Measurements from ENCODE around the gene SBNO2. TPM values are rescaled to one million over a fixed set of nuclear protein-coding genes. Genes with fewer than 3 reads are reported as not detected.

Gene SBNO2
- total RNA-seq, 6 experiments from 2014 or later = 21.5 to 54.4 (median 25.5) TPM

DNA sequence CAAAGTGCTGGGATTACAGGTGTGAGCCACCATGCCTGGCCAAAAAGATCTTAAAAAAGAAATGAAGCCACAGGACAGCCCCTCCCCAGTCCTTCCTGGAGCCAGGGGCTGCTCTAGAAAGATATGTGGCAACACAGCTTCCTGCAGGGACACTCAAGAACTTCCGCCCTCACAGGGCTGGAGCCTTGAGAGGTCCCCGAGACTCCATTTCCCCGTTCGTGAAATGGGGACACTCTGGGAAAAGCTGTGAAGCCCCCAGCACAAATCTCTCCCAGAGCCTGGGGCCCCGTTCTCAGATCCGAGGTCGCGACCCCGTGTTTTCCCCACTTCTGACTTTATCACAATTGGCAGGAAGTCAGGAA lies 72.8 kb downstream of the SBNO2 start:
- peaks cover 0 to 3% (median 2%) of the 10 kb centered on the region in 4 donors for H3K36me3 ChIP-seq

DNA sequence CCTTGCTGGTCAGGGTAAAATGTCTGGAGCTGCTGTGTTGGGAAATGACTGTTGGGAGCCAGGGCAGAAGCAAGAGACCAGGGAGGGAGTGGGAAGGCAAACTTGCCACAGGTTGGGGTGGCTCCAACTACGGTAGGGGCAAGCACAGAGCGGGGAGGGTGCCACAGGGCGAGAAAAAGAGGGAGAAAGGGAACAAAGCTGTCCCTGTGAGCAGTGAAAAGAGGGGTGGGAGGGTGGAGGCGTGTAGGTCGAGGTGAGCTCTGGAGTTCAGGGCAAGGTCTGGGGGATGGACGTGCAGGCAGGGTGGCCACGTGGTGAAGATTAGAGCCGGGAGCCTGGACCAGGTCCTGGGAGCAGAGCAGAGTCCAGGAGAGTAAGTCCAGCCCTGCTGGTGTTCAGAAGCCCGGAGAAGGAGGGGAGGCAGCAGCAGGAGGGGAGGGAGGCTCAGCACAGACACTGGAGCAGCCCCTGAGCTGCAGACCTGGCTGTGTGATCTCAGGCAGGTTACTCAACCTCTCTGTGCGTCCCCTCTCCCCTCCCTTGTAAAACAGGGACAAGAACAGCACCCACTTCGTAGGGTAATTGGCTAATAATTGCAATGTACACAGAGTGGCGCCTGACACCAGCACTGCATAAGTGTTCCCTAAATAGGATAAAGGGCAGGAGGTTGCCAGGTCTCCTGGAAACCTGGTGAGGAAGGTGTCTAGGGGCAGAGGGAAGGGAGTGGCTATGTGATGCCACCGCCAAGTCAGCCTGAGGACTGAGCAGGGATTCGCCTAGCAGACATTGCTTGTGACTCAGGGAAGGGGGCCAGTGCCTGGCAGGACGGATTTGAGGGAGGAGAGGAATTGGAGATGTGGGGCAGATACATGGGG lies 75.7 kb downstream of the SBNO2 start:
- TF ChIP-seq, protein P1, sequence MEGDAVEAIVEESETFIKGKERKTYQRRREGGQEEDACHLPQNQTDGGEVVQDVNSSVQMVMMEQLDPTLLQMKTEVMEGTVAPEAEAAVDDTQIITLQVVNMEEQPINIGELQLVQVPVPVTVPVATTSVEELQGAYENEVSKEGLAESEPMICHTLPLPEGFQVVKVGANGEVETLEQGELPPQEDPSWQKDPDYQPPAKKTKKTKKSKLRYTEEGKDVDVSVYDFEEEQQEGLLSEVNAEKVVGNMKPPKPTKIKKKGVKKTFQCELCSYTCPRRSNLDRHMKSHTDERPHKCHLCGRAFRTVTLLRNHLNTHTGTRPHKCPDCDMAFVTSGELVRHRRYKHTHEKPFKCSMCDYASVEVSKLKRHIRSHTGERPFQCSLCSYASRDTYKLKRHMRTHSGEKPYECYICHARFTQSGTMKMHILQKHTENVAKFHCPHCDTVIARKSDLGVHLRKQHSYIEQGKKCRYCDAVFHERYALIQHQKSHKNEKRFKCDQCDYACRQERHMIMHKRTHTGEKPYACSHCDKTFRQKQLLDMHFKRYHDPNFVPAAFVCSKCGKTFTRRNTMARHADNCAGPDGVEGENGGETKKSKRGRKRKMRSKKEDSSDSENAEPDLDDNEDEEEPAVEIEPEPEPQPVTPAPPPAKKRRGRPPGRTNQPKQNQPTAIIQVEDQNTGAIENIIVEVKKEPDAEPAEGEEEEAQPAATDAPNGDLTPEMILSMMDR (IDR thresholded peaks at IDR 0.05) = no peak
- TF ChIP-seq POLR2A (IDR thresholded peaks at IDR 0.05) = no peak
- ATAC-seq (peak; percentile 42 to 70 (median 62)), DNase-seq (peak; percentile 79 to 95 (median 94))
- peak overlapping the region in 2 of 3 donors; percentile 2 to 21 for H3K4me3 ChIP-seq
- peak overlapping the region; percentile 76 to 92 (median 88) for H3K27ac ChIP-seq
- H3K4me1 ChIP-seq = peaks cover 1 to 60% (median 28%) of the 10 kb centered on the region in 4 donors
- WGBS (ENCODE audit: insufficient coverage, low coverage, low lambda C conversion rate, missing lambda C conversion rate) = 21% methylated on average over 13 of the region's 15 CpGs
- H3K27me3 ChIP-seq = no peaks in the 10 kb centered on the region
- no peaks in the 10 kb centered on the region for H3K9me3 ChIP-seq
- intact Hi-C loops (cut with DNase I) = no loop called here
- H3K36me3 ChIP-seq = no peaks in the 10 kb centered on the region

More for the DNA sequence above, 72.8 kb downstream of the SBNO2 start:
- peaks cover 2 to 51% (median 25%) of the 10 kb centered on the region in 4 donors for H3K4me1 ChIP-seq
- H3K27ac ChIP-seq = peak overlapping the region; percentile 80 to 89 (median 83)
- TF ChIP-seq, protein P1 (IDR thresholded peaks at IDR 0.05) = no peak
- no peak for TF ChIP-seq POLR2A (IDR thresholded peaks at IDR 0.05)
- no peak for DNase-seq
- 19% methylated on average over 4 of the region's 9 CpGs for WGBS (ENCODE audit: insufficient coverage, low coverage, low lambda C conversion rate, missing lambda C conversion rate)
- intact Hi-C loops (cut with DNase I) = no loop called here
- H3K27me3 ChIP-seq = no peaks in the 10 kb centered on the region
- no peak for ATAC-seq
- no peaks in the 10 kb centered on the region for H3K9me3 ChIP-seq
- H3K4me3 ChIP-seq = no peak overlapping the region

DNA sequence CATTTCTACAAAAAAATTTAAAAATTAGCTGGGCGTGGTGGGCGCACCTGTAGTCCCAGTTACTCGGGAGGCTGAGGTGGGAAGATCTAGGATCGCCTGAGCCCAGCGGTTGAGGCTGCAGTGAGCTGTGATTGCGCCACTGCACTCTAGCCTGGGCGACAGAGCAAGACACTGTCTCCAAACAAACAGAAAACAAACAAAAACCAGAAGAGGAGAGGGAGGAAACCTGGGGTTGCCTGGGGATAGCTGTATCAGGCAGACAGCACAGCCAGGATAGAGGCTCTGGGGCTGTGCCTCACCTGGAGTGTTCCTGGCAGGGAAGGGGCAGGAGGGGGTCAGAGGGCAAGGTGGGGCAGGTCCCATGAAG lies 76.3 kb downstream of the SBNO2 start:
- Histone ChIP-seq H3K4me1 (peaks cover 0 to 59% (median 26%) of the 10 kb centered on the region in 4 donors), H3K27ac (peak overlapping the region; percentile 66 to 92 (median 88)), H3K9me3 (no peaks in the 10 kb centered on the region), H3K36me3 (no peaks in the 10 kb centered on the region), H3K27me3 (no peaks in the 10 kb centered on the region), H3K4me3 (no peak overlapping the region)
- ATAC-seq (peak; percentile 32 to 71 (median 58)), DNase-seq (peak in 2 of 3 donors; percentile 87 to 89)
- 26% methylated on average over 7 of the region's 7 CpGs for WGBS (ENCODE audit: insufficient coverage, low coverage, low lambda C conversion rate, missing lambda C conversion rate)
- intact Hi-C loops (cut with DNase I) = no loop called here
- TF ChIP-seq, protein P1 (IDR thresholded peaks at IDR 0.05) = no peak
- no peak for TF ChIP-seq POLR2A (IDR thresholded peaks at IDR 0.05)

DNA sequence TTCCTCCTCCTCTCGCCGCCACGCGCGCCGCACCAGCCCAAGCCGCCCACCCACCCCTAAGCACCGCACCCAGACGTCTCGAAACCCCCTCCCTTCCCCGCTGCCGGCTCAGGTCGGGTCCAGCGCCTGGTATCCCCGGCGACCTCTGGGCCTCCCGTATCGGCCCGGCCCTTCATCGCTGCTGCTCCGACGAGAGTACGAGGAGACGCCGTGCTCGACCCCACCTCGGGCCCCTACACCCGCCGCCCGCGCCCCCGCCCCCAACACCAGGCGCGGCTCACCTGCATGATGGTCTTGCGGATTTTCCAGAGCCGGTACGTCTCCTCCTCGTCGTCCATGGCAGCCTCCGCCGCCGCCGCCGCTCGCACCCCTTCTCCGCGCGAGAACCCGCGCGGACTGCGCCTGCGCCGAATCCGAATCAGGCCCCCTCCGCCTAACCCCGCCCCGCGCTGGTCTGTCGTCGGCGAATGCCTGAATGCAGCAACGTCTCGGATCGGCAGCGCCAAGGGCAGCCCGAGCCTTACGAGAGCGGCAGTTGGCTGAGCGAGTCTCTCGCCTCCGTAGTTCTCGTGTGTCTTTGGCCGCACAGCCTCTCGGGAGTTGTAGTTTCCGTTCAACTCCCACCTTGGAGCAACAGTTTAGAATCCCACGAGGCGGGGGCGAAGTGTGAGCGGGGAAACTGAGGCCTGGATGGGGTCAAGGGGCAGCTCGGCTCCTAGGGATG lies 78.9 kb downstream of the SBNO2 start, which contains the start of gene POLR2E:
TSS of gene POLR2E (minus strand) at position 398 of the 724 bp plus-strand sequence. CDS start at position 338, 60 bp downstream.
- WGBS (ENCODE audit: insufficient coverage, low coverage, low lambda C conversion rate, missing lambda C conversion rate) = 0% methylated on average over 6 of the region's 81 CpGs
- ATAC-seq (peak; percentile 77 to 82 (median 78)), DNase-seq (peak; percentile 99)
- peak within 1 kb of the TSS; percentile 72 to 76 (median 73) for H3K27ac ChIP-seq
- H3K27me3 ChIP-seq = no peaks in the 10 kb centered on the region
- intact Hi-C loops (cut with DNase I) = no loop called here
- TF ChIP-seq POLR2A (IDR thresholded peaks at IDR 0.05) = peak; percentile 80
- TF ChIP-seq, protein P1 (IDR thresholded peaks at IDR 0.05) = no peak
- peaks cover 0 to 17% (median 10%) of the 10 kb centered on the region in 4 donors for H3K36me3 ChIP-seq
- no peaks in the 10 kb centered on the region for H3K9me3 ChIP-seq
- peak within 1 kb of the TSS; percentile 91 to 95 (median 92) for H3K4me3 ChIP-seq
- peaks cover 0 to 42% (median 17%) of the 10 kb centered on the region in 4 donors for H3K4me1 ChIP-seq

All from right lobe of liver (tissue), 6 donors.